Ascending aorta (tissue), 2 donors: Measurements from ENCODE around the gene ATP8A1. TPM values are rescaled to one million over a fixed set of nuclear protein-coding genes. Genes with fewer than 3 reads are reported as not detected.

Experiments used
- DNase-seq, 2 donors: peaks; one replicate each; pipeline ENCODE4 v3.0.0-alpha.2; 2019; ENCODE audit warnings: low spot score in 2 of 2
- H3K27ac ChIP-seq, 2 donors: fragments of 200-600 bp; sonication (generic); one replicate each; pipeline ENCODE4 v1.5.1; 2016 to 2017; ENCODE audit warnings: mild to moderate bottlenecking in 1 of 2
- H3K27me3 ChIP-seq: fragments of 200-600 bp; sonication (generic); one replicate; pipeline ENCODE4 v1.5.1; 2017
- H3K36me3 ChIP-seq, 2 donors: fragments of 200-600 bp; sonication (generic); one replicate each; pipeline ENCODE4 v1.5.1; 2016
- H3K4me1 ChIP-seq, 2 donors: fragments of 200-600 bp; sonication (generic); one replicate each; pipeline ENCODE4 v1.5.1; 2016 to 2017; ENCODE audit warnings: mild to moderate bottlenecking in 1 of 2
- H3K4me3 ChIP-seq, 2 donors: fragments of 200-600 bp; sonication (generic); one replicate each; pipeline ENCODE4 v1.5.1; 2016 to 2017; ENCODE audit warnings: mild to moderate bottlenecking in 1 of 2
- H3K9me3 ChIP-seq, 2 donors: fragments of 200-600 bp; sonication (generic); one replicate each; pipeline ENCODE4 v1.5.1; 2016
- intact Hi-C: fragments of 100-400 bp; cut with DNase I; formaldehyde crosslinking; loops from one replicate; pipeline ENCODE4 v1.15.1; 2023
- total RNA-seq: library from RNA; depleted of rRNA; stranded (reverse); fragments of >200 nt; gene quantifications from one replicate; pipeline ENCODE4 v1.1.0, GENCODE V29; 2016
- TF ChIP-seq, protein P1 (sequence below), 3 experiments: fragments of 200-600 bp in 2 of 3; fragments of 450-650 bp in 1 of 3; sonication (generic) in 2 of 3; IDR thresholded peaks; one replicate each; pipeline ENCODE4 v1.5.1; 2016 to 2019; ENCODE audit warnings: antibody characterized with exemption in 3 of 3, mild to moderate bottlenecking in 1 of 3, moderate library complexity in 1 of 3

ATP8A1 gene
- total RNA-seq, 1 donor from 2014 or later: 11.4 TPM

DNA sequence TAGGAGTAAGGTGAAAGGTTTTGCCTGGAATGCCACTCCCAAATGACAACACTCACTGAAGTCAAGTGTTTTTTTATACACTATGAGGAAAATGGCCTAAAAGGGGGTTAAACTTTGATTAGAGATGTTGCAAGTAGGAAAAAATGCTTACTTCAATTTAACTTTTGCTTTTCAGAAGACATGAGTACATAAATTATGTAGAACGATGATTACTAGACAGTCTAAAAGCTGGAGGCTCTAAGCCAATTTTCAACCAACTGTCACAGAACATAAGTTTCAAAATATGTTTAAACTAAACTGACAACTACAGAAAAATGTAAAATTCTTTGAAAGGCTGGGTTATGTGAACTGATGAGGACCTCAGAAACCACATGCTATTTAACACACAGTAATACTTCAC, 176.2 kb downstream of the ATP8A1 start:
- Histone ChIP-seq H3K36me3 (no peaks in the 10 kb centered on the region), H3K27ac (no peak overlapping the region), H3K27me3 (no peaks in the 10 kb centered on the region), H3K4me1 (no peaks in the 10 kb centered on the region), H3K9me3 (no peaks in the 10 kb centered on the region), H3K4me3 (no peak overlapping the region)
- no peak for DNase-seq
- TF ChIP-seq, protein P1, sequence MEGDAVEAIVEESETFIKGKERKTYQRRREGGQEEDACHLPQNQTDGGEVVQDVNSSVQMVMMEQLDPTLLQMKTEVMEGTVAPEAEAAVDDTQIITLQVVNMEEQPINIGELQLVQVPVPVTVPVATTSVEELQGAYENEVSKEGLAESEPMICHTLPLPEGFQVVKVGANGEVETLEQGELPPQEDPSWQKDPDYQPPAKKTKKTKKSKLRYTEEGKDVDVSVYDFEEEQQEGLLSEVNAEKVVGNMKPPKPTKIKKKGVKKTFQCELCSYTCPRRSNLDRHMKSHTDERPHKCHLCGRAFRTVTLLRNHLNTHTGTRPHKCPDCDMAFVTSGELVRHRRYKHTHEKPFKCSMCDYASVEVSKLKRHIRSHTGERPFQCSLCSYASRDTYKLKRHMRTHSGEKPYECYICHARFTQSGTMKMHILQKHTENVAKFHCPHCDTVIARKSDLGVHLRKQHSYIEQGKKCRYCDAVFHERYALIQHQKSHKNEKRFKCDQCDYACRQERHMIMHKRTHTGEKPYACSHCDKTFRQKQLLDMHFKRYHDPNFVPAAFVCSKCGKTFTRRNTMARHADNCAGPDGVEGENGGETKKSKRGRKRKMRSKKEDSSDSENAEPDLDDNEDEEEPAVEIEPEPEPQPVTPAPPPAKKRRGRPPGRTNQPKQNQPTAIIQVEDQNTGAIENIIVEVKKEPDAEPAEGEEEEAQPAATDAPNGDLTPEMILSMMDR (IDR thresholded peaks at IDR 0.05): no peak
- intact Hi-C loops: no loop called here

DNA sequence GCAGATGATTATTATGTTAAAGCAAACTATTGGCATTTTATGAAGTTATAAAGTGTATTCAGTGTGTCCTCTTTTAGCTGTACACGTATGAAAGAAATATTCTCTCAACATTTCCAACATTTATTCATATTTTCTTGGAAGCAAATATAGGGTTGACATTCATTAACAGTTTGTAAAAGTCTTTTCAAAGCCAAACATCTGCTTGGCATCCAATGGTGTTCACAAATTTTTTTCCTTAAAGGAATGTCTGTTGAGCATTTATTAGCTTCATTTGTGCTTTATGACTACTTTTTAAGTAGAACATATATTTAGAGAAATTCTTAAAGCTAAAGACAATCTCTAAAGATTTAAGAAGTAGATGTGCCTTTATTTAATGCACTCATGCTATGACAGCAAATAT, 176.6 kb downstream of the ATP8A1 start:
- no peaks in the 10 kb centered on the region for H3K27me3 ChIP-seq
- H3K9me3 ChIP-seq: no peaks in the 10 kb centered on the region
- no peak for DNase-seq
- TF ChIP-seq, protein P1 (IDR thresholded peaks at IDR 0.05): no peak
- H3K4me1 ChIP-seq: no peaks in the 10 kb centered on the region
- H3K36me3 ChIP-seq: no peaks in the 10 kb centered on the region
- intact Hi-C loops: no loop called here
- H3K4me3 ChIP-seq: no peak overlapping the region
- no peak overlapping the region for H3K27ac ChIP-seq

DNA sequence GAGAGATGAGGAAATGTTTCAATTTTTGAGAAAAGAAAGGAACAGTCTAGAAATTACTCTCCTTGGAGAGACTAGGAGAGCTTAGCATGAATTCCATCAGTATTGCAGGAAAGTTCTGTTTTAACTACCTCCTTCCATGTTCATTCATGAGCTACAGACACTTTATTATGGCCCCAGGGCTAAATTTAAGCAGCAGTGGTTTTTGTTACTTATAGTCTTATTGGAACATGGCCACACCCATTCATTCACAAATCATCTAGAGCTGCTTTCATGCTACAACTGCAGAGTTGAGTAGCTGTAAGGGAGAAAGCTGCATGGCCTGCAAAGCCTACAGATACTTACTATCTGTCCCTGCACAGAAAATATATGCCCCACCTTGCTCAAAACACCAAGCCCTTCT, 178.0 kb downstream of the ATP8A1 start:
- Histone ChIP-seq H3K9me3 (no peaks in the 10 kb centered on the region), H3K27me3 (no peaks in the 10 kb centered on the region), H3K4me3 (no peak overlapping the region), H3K27ac (no peak overlapping the region), H3K4me1 (no peaks in the 10 kb centered on the region), H3K36me3 (no peaks in the 10 kb centered on the region)
- TF ChIP-seq, protein P1 (IDR thresholded peaks at IDR 0.05): no peak
- DNase-seq: no peak
- intact Hi-C loops: no loop called here

DNA sequence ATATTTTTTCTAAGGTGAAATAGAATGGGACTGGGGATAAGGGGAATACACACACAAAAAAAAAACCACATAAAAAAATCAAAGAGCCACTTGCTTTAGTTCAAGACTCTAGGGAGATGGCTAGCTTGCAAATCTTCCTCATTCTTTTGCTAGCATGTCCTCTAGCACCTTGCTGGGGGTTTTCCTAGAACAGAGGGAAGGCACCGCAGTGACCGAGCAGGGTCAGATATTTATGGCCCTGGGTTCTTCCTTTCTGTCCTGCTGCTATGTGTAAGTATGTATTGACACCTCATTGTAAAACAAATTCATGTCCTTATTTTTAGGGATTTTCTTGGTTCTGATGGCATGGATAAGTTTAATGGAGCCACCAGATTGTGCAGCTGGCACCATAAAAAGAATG, 178.4 kb downstream of the ATP8A1 start:
- TF ChIP-seq, protein P1 (IDR thresholded peaks at IDR 0.05): no peak
- no peaks in the 10 kb centered on the region for H3K36me3 ChIP-seq
- DNase-seq: no peak
- H3K9me3 ChIP-seq: no peaks in the 10 kb centered on the region
- H3K27me3 ChIP-seq: no peaks in the 10 kb centered on the region
- no peak overlapping the region for H3K4me3 ChIP-seq
- no peak overlapping the region for H3K27ac ChIP-seq
- no peaks in the 10 kb centered on the region for H3K4me1 ChIP-seq
- intact Hi-C loops: no loop called here

DNA sequence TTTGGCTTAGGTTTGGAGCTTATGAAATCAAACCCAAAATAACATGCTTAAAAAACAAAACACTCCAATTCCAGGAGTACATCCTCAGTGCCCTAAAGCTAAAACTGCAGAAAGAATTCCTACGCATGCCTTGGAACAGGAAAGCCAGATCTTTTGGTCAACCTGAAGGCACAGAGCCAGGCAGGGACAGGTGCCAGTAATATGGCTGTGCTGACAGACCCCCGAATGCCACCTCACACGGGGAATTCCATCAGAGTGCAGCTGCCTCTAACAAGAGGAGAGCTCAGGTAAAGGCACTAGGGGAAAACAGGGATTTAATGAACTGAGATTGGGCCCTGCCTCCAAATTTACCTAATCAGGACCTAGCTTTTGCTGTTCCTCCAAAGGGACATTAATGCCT, 182.5 kb downstream of the ATP8A1 start:
- H3K36me3 ChIP-seq: no peaks in the 10 kb centered on the region
- DNase-seq: no peak
- H3K27me3 ChIP-seq: no peaks in the 10 kb centered on the region
- H3K27ac ChIP-seq: no peak overlapping the region
- intact Hi-C loops: no loop called here
- TF ChIP-seq, protein P1 (IDR thresholded peaks at IDR 0.05): no peak
- H3K4me1 ChIP-seq: no peaks in the 10 kb centered on the region
- no peaks in the 10 kb centered on the region for H3K9me3 ChIP-seq
- H3K4me3 ChIP-seq: no peak overlapping the region

DNA sequence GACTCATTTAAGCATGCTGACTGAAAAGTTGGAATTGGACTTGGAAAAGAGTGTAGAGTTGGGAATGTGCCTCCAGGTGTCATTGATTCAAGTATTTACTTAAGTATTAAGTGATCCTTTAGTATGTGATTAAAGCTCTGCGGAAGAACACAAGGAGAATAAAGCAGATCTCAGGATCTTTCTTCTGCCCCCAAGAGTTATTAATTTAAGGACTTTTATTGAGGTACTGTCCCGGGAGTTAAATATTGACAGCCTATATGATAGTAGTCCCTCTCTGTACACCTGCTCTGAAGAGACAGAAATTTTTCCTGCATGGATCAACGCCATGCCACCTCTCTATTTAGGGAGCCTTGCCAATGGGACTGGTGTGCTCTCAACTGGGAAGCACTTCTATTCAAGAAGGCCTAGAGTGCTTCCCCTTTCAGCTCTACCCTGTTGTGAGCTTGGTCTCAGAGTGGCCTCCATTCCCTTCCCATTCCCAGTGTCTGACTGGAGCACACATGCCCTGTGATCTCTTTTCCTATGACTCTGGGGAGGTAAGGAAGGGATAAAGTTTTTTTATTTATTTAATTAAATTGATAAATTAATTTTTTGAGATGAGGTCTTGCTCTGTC, 183.7 kb downstream of the ATP8A1 start:
- Histone ChIP-seq H3K36me3 (no peaks in the 10 kb centered on the region), H3K4me3 (no peak overlapping the region), H3K9me3 (no peaks in the 10 kb centered on the region), H3K4me1 (no peaks in the 10 kb centered on the region), H3K27ac (no peak overlapping the region), H3K27me3 (no peaks in the 10 kb centered on the region)
- DNase-seq: no peak
- TF ChIP-seq, protein P1 (IDR thresholded peaks at IDR 0.05): no peak
- intact Hi-C loops: no loop called here
